Pancreas (tissue), 10 donors: ENCODE results near the gene TRIO. TPM values are rescaled to one million over a fixed set of nuclear protein-coding genes. Genes with fewer than 3 reads are reported as not detected.
A peak's percentile ranks its signal among the peaks of the same experiment; 100 is the strongest.

Experiments
- ATAC-seq, 4 donors: fragments of 200-7000 bp; cut with Tn5 transposase; one replicate each; pipeline versions ENCODE4 v1.8.0 to v1.9.1; 2020; ENCODE audit warnings: mild to moderate bottlenecking in 4 of 4, moderate library complexity in 4 of 4
- DNase-seq, 6 donors: peaks; one replicate each; pipeline ENCODE4 v3.0.0-alpha.2; 2020
- FAIRE-seq: peaks from 2 replicates; lab custom pipeline; 2012; peaks lifted over from hg19 to GRCh38; lab: Jason Lieb, UNC
- H3K27ac ChIP-seq, 4 donors: fragments of 200-600 bp; sonication (generic); 1 replicate in 3 of 4; 2 replicates in 1 of 4; pipeline versions ENCODE4 v1.5.0 to v1.8.0; 2020
- H3K27me3 ChIP-seq, 4 donors: fragments of 200-600 bp; one replicate each; pipeline ENCODE4 v1.8.0; 2021
- H3K36me3 ChIP-seq, 3 donors: fragments of 200-600 bp; sonication (generic) in 1 of 3; one replicate each; pipeline versions ENCODE4 v1.5.0 to v1.8.0; 2020 to 2021
- H3K4me1 ChIP-seq, 3 donors: fragments of 200-600 bp; one replicate each; pipeline ENCODE4 v1.8.0; 2021
- H3K4me3 ChIP-seq, 4 donors: fragments of 200-600 bp; sonication (generic) in 2 of 4; one replicate each; pipeline versions ENCODE4 v1.5.0 to v1.8.0; 2020 to 2021
- H3K9me3 ChIP-seq, 4 donors: fragments of 200-600 bp; one replicate each; pipeline ENCODE4 v1.8.0; 2021
- CTCF ChIP-seq, 4 donors: fragments of 200-600 bp; sonication (generic) in 3 of 4; IDR thresholded peaks; one replicate each; pipeline versions ENCODE4 v1.5.0 to v1.8.0; 2021; ENCODE audit warnings: antibody characterized with exemption in 4 of 4
- WGBS, 2 donors: extraction: QIAGEN DNeasy Blood & Tissue Kit; methylation state at CpG; one replicate each; pipeline ENCODE4 v1.1.7; 2013; 5-methylcytosine and 5-hydroxymethylcytosine counted together
- intact Hi-C, 3 donors: fragments of 100-400 bp; cut with DNase I; formaldehyde crosslinking; loops; one replicate each; pipeline versions ENCODE4 v1.11.1 to v1.14.2; 2022
- polyA plus RNA-seq, 2 donors: library from polyadenylated mRNA; stranded (reverse); fragments of 200-250 nt; gene quantifications; one replicate each; pipeline ENCODE4 v1.2.3, GENCODE V29; 2013
- total RNA-seq, 6 donors: library from RNA; stranded (reverse); fragmentation: NEBNext Ultra II Directional in 4 of 6; extraction: Animal tissue kit (Norgen Biotek cat#: 25700) in 4 of 6; gene quantifications; one replicate each; pipeline versions ENCODE4 v1.2.1 to v1.2.4, GENCODE V29; 2021 to 2023
- donor health status: healthy with polysubstance abuse.
- donor health status: DM: no; HTN: no; CAD: no; lungs with moderate emphysema.
- donor health status: DM: no; HTN: no; CAD: no.
- donor health status: control.
- donor health status: control.
- donor health status: Bipolar disorder and iron deficiency.
- donor health status: DM: yes; HTN: yes; CAD: no.
- donor health status: DM: no; HTN: no; CAD: no.
- donor health status: DM: no; HTN: no; CAD: no.
- donor health status: DM: yes; HTN: yes; CAD: no.

The TRIO gene
- total and polyA plus RNA-seq, 8 donors: 27.3 to 82.5 (median 38.3) TPM

- DNase-seq: peak in 2 of 6 donors; percentile 18 to 42
- 15 to 19% methylated on average over 8 of the region's 8 CpGs for WGBS, 2 donors
- intact Hi-C loops: no loop called here
- H3K4me1 ChIP-seq: no peaks in the 10 kb centered on the region
- no peak overlapping the region for H3K4me3 ChIP-seq
- no peak for FAIRE-seq
- H3K27me3 ChIP-seq: no peaks in the 10 kb centered on the region
- TF ChIP-seq CTCF (IDR thresholded peaks at IDR 0.05): no peak
- no peaks in the 10 kb centered on the region for H3K9me3 ChIP-seq
- ATAC-seq: peak; percentile 55 to 82 (median 64)
- no peaks in the 10 kb centered on the region for H3K36me3 ChIP-seq
- peak overlapping the region; percentile 11 to 42 (median 28) for H3K27ac ChIP-seq
Measured at GRCh38 chr5:14226992-14227391, 83.8 kb downstream of the TRIO start.

GRCh38 chr5:14227513-14227912 is 84.4 kb downstream of the TRIO start:
- DNase-seq (no peak), ATAC-seq (no peak), FAIRE-seq (no peak)
- Histone ChIP-seq H3K27ac (peak overlapping the region; percentile 11 to 42 (median 28)), H3K36me3 (no peaks in the 10 kb centered on the region), H3K9me3 (no peaks in the 10 kb centered on the region), H3K4me1 (no peaks in the 10 kb centered on the region), H3K4me3 (no peak overlapping the region), H3K27me3 (no peaks in the 10 kb centered on the region)
- intact Hi-C loops: no loop called here
- 34 to 35% methylated on average over 3 of the region's 3 CpGs for WGBS, 2 donors
- TF ChIP-seq CTCF (IDR thresholded peaks at IDR 0.05): no peak

GRCh38 chr5:14228219-14228618 is 85.1 kb downstream of the TRIO start:
- H3K4me3 ChIP-seq: no peak overlapping the region
- no peaks in the 10 kb centered on the region for H3K9me3 ChIP-seq
- no peak for FAIRE-seq
- no peak for ATAC-seq
- intact Hi-C loops: no loop called here
- no peak for TF ChIP-seq CTCF (IDR thresholded peaks at IDR 0.05)
- no peak overlapping the region for H3K27ac ChIP-seq
- no peaks in the 10 kb centered on the region for H3K4me1 ChIP-seq
- WGBS, 2 donors: 92 to 93% methylated on average over 6 of the region's 6 CpGs
- no peak for DNase-seq
- no peaks in the 10 kb centered on the region for H3K27me3 ChIP-seq
- no peaks in the 10 kb centered on the region for H3K36me3 ChIP-seq

GRCh38 chr5:14229181-14229580 is 86.0 kb downstream of the TRIO start:
- no peak for TF ChIP-seq CTCF (IDR thresholded peaks at IDR 0.05)
- DNase-seq (no peak), ATAC-seq (peak in 3 of 4 donors; percentile 38 to 57 (median 52)), FAIRE-seq (no peak)
- 81 to 89% methylated on average over 1 of the region's 1 CpG for WGBS, 2 donors
- intact Hi-C loops: no loop called here
- Histone ChIP-seq H3K9me3 (no peaks in the 10 kb centered on the region), H3K27me3 (no peaks in the 10 kb centered on the region), H3K4me1 (no peaks in the 10 kb centered on the region), H3K4me3 (no peak overlapping the region), H3K27ac (no peak overlapping the region), H3K36me3 (no peaks in the 10 kb centered on the region)

GRCh38 chr5:14229734-14230133 is 86.6 kb downstream of the TRIO start:
- no peak for FAIRE-seq
- no peaks in the 10 kb centered on the region for H3K36me3 ChIP-seq
- no peak overlapping the region for H3K4me3 ChIP-seq
- WGBS, 2 donors: 80 to 82% methylated on average over 7 of the region's 7 CpGs
- ATAC-seq: no peak
- H3K4me1 ChIP-seq: no peaks in the 10 kb centered on the region
- no peaks in the 10 kb centered on the region for H3K27me3 ChIP-seq
- intact Hi-C loops: no loop called here
- no peak overlapping the region for H3K27ac ChIP-seq
- no peak for DNase-seq
- no peaks in the 10 kb centered on the region for H3K9me3 ChIP-seq
- TF ChIP-seq CTCF (IDR thresholded peaks at IDR 0.05): no peak
